Astrocyte (in vitro differentiated cells and primary cell): ENCODE measurements around the gene SERPINI2. TPM values are rescaled to one million over a fixed set of nuclear protein-coding genes. Genes with fewer than 3 reads are reported as not detected.

Experiments
- DNase-seq: peaks from one replicate; pipeline ENCODE4 v3.0.0-alpha.2; 2010; ENCODE audit warnings: low read depth
- FAIRE-seq: peaks from 2 replicates; lab custom pipeline; 2011; peaks lifted over from hg19 to GRCh38; lab: Jason Lieb, UNC
- H2AFZ ChIP-seq: 2 replicates; pipeline ENCODE4 v1.6.0; 2012; ENCODE audit warnings: low read depth, low read length, inconsistent platforms
- H3K27ac ChIP-seq: 2 replicates; pipeline ENCODE4 v1.5.1; 2011; ENCODE audit warnings: low read depth, low read length, inconsistent platforms
- H3K27me3 ChIP-seq: 2 replicates; pipeline ENCODE4 v1.6.0; 2011; ENCODE audit warnings: low read length, inconsistent platforms; ENCODE audit not compliant: insufficient read depth
- H3K36me3 ChIP-seq: 2 replicates; pipeline ENCODE4 v1.5.1; 2011; ENCODE audit warnings: low read length, inconsistent platforms; ENCODE audit not compliant: insufficient read depth
- H3K4me1 ChIP-seq: 2 replicates; pipeline ENCODE4 v1.5.1; 2011; ENCODE audit warnings: low read length, inconsistent platforms; ENCODE audit not compliant: insufficient read depth
- H3K4me2 ChIP-seq: 2 replicates; pipeline ENCODE4 v1.6.0; 2012; ENCODE audit warnings: low read length, inconsistent platforms
- H3K4me3 ChIP-seq: 2 replicates; pipeline ENCODE4 v1.5.1; 2011; ENCODE audit warnings: low read depth, mild to moderate bottlenecking, low read length, inconsistent platforms; ENCODE audit not compliant: insufficient read depth
- H3K79me2 ChIP-seq: 2 replicates; pipeline ENCODE4 v1.6.0; 2012; ENCODE audit warnings: mild to moderate bottlenecking, low read length, inconsistent platforms; ENCODE audit not compliant: insufficient read depth
- H3K9ac ChIP-seq: 2 replicates; pipeline ENCODE4 v1.6.0; 2012; ENCODE audit warnings: mild to moderate bottlenecking, low read length, inconsistent platforms
- H3K9me3 ChIP-seq: 2 replicates; pipeline ENCODE4 v1.5.1; 2012; ENCODE audit warnings: low read depth, mild to moderate bottlenecking, low read length, inconsistent platforms; ENCODE audit not compliant: insufficient read depth
- H4K20me1 ChIP-seq: 2 replicates; pipeline ENCODE4 v1.6.0; 2012; ENCODE audit warnings: low read length, inconsistent platforms; ENCODE audit not compliant: insufficient read depth
- H3K27ac Mint-ChIP-seq: one replicate; pipeline ENCODE4 v1.8.0; 2021; ENCODE audit warnings: mild to moderate bottlenecking, mixed read lengths; ENCODE audit not compliant: unreplicated experiment
- H3K27me3 Mint-ChIP-seq: one replicate; pipeline ENCODE4 v1.8.0; 2021; ENCODE audit warnings: low read depth, mixed read lengths; ENCODE audit not compliant: unreplicated experiment
- H3K36me3 Mint-ChIP-seq: one replicate; pipeline ENCODE4 v1.8.0; 2021; ENCODE audit warnings: low read depth, mixed read lengths; ENCODE audit not compliant: unreplicated experiment
- H3K4me1 Mint-ChIP-seq: one replicate; pipeline ENCODE4 v1.8.0; 2021; ENCODE audit warnings: low read depth, mixed read lengths; ENCODE audit not compliant: unreplicated experiment
- H3K4me3 Mint-ChIP-seq: one replicate; pipeline ENCODE4 v1.8.0; 2021; ENCODE audit warnings: mild to moderate bottlenecking, moderate library complexity, mixed read lengths; ENCODE audit not compliant: unreplicated experiment
- H3K9me3 Mint-ChIP-seq: one replicate; pipeline ENCODE4 v1.8.0; 2021; ENCODE audit warnings: mild to moderate bottlenecking, mixed read lengths; ENCODE audit not compliant: unreplicated experiment
- CTCF ChIP-seq: IDR thresholded peaks from 2 replicates; pipeline ENCODE4 v1.5.1; 2011; ENCODE audit warnings: low read depth, mild to moderate bottlenecking, inconsistent platforms, low read length, moderate library complexity; ENCODE audit not compliant: insufficient read depth
- EZH2 ChIP-seq: IDR thresholded peaks from 2 replicates; pipeline ENCODE4 v1.6.1; 2012; ENCODE audit warnings: mild to moderate bottlenecking, low read length, inconsistent platforms; ENCODE audit not compliant: insufficient read depth
- total RNA-seq: library from RNA; stranded (reverse); gene quantifications from 2 replicates; pipeline ENCODE4 v1.2.1, GENCODE V29; 2021

SERPINI2 gene
- total RNA-seq, 1 donor from 2014 or later, result 0.32 TPM

- no peak overlapping the region for H3K4me3 Mint-ChIP-seq
- H3K9ac ChIP-seq, result no peak overlapping the region
- no peaks in the 10 kb centered on the region for H4K20me1 ChIP-seq
- FAIRE-seq (no peak), DNase-seq (no peak)
- H3K9me3 ChIP-seq, result no peaks in the 10 kb centered on the region
- TF ChIP-seq EZH2, result no peak
- TF ChIP-seq CTCF, result no peak
- no peak overlapping the region for H2AFZ ChIP-seq
- no peaks in the 10 kb centered on the region for H3K27me3 ChIP-seq
- no peaks in the 10 kb centered on the region for H3K4me1 ChIP-seq
- H3K4me2 ChIP-seq, result no peak overlapping the region
- H3K36me3 Mint-ChIP-seq, result no peaks in the 10 kb centered on the region
- no peaks in the 10 kb centered on the region for H3K36me3 ChIP-seq
- H3K27me3 Mint-ChIP-seq, result no peaks in the 10 kb centered on the region
- H3K79me2 ChIP-seq, result no peaks in the 10 kb centered on the region
- H3K9me3 Mint-ChIP-seq, result peaks cover 2% of the 10 kb centered on the region
- H3K4me3 ChIP-seq, result no peak overlapping the region
- no peak overlapping the region for H3K27ac Mint-ChIP-seq
- H3K4me1 Mint-ChIP-seq, result no peaks in the 10 kb centered on the region
- H3K27ac ChIP-seq, result no peak overlapping the region
Measured at GRCh38 chr3:167484551-167484950, 10.7 kb upstream of the SERPINI2 start.

DNA sequence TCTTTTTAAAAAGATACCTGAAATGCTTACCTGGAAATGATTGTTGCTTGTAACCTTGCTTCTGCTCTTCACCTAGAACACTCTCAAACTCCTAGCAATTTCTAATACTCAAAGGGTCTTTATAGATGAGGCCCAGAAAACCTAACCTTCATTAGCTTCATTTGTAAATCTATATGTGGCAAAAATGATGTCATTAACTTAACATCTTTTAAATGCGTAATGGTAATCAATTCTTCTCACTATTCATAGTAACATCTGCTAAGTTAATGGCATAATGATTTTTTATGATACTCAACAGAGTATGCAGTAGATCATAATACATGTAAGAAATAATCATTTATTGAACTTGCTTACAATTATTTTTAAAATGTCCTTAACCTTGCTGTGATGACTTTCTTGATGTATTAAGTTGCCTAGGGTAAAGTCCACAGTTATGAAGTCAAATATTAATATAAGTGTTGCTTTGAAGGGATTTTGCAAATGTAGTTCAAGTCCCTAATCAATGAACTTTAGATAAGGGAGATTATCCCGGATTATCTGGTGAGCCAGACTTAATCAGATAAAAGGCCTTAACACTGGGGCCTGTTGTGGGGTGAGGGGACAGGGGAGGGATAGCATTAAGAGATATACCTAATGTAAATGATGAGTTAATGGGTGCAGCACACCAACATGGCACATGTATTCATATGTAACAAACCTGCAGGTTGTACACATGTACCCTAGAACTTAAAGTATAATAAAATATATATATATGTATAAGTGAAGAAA is 10.1 kb upstream of the SERPINI2 start:
- Mint-ChIP-seq H3K36me3 (no peaks in the 10 kb centered on the region), H3K9me3 (peaks cover 2% of the 10 kb centered on the region), H3K27ac (no peak overlapping the region), H3K4me3 (no peak overlapping the region), H3K27me3 (no peaks in the 10 kb centered on the region), H3K4me1 (no peaks in the 10 kb centered on the region)
- Histone ChIP-seq H3K36me3 (no peaks in the 10 kb centered on the region), H3K4me2 (no peak overlapping the region), H3K9me3 (no peaks in the 10 kb centered on the region), H3K27me3 (no peaks in the 10 kb centered on the region), H3K4me1 (no peaks in the 10 kb centered on the region), H2AFZ (no peak overlapping the region), H3K9ac (no peak overlapping the region), H3K79me2 (no peaks in the 10 kb centered on the region), H4K20me1 (no peaks in the 10 kb centered on the region), H3K4me3 (no peak overlapping the region), H3K27ac (no peak overlapping the region)
- DNase-seq (no peak), FAIRE-seq (no peak)
- TF ChIP-seq CTCF (no peak), EZH2 (no peak)

GRCh38 chr3:167481164-167481563 is 7.3 kb upstream of the SERPINI2 start:
- Histone ChIP-seq H3K4me1 (no peaks in the 10 kb centered on the region), H3K9me3 (no peaks in the 10 kb centered on the region), H3K79me2 (no peaks in the 10 kb centered on the region), H3K36me3 (no peaks in the 10 kb centered on the region), H4K20me1 (no peaks in the 10 kb centered on the region), H3K4me3 (no peak overlapping the region), H2AFZ (no peak overlapping the region), H3K27me3 (no peaks in the 10 kb centered on the region), H3K27ac (no peak overlapping the region), H3K4me2 (no peak overlapping the region), H3K9ac (no peak overlapping the region)
- H3K4me1 Mint-ChIP-seq, result no peaks in the 10 kb centered on the region
- no peak overlapping the region for H3K4me3 Mint-ChIP-seq
- TF ChIP-seq CTCF (no peak), EZH2 (no peak)
- no peaks in the 10 kb centered on the region for H3K27me3 Mint-ChIP-seq
- no peak overlapping the region for H3K27ac Mint-ChIP-seq
- no peaks in the 10 kb centered on the region for H3K9me3 Mint-ChIP-seq
- no peak for FAIRE-seq
- H3K36me3 Mint-ChIP-seq, result no peaks in the 10 kb centered on the region
- no peak for DNase-seq
